Caco-2 (cell line): ENCODE data around the gene CYP51A1. TPM values are rescaled to one million over a fixed set of nuclear protein-coding genes. Genes with fewer than 3 reads are reported as not detected.

Experiments
- BruUV-seq: library from RNA; stranded (reverse); fragments of 400-500 nt; replicated peaks from 2 replicates; lab custom pipeline; 2021; lab: Mats Ljungman, UMichigan
- CTCF ChIA-PET: fragments of 300-600 bp; sonication (Branson Sonifier 250); formaldehyde crosslinking; loops from one replicate; lab custom pipeline; 2022; ENCODE audit warnings: antibody characterized with exemption; lab: Charles Lee
- POLR2A ChIA-PET: fragments of 300-600 bp; sonication (Branson Sonifier 250); formaldehyde crosslinking; loops from one replicate; lab custom pipeline; 2022; ENCODE audit warnings: antibody characterized with exemption; lab: Charles Lee
- DNase-seq, 2 experiments: peaks; one replicate each; pipeline versions ENCODE4 v3.0.0 to v3.0.0-alpha.2; 2020 to 2022
- H3K27me3 ChIP-seq: replicated peaks from 2 replicates; pipeline ENCODE4 v1.6.0; 2011; ENCODE audit warnings: low read length; ENCODE audit not compliant: control insufficient read depth, insufficient read depth
- H3K36me3 ChIP-seq: 2 replicates; pipeline ENCODE4 v1.5.1; 2011; ENCODE audit warnings: low read length; ENCODE audit not compliant: control insufficient read depth, insufficient read depth
- H3K4me1 ChIP-seq: fragments of 250-450 bp; sonication (Bioruptor Pico); 2 replicates; pipeline ENCODE4 v1.5.1; 2020; ENCODE audit warnings: mild to moderate bottlenecking
- H3K4me3 ChIP-seq: 2 replicates; pipeline ENCODE4 v1.5.1; 2011; ENCODE audit warnings: low read depth, mild to moderate bottlenecking, control low read depth, low read length
- H3K9me3 ChIP-seq: fragments of 250-450 bp; sonication (Bioruptor Pico); 2 replicates; pipeline ENCODE4 v1.5.1; 2020; ENCODE audit warnings: mild to moderate bottlenecking, moderate library complexity
- H3K27ac Mint-ChIP-seq: one replicate; pipeline ENCODE4 v1.8.0; 2022; ENCODE audit warnings: mixed read lengths; ENCODE audit not compliant: unreplicated experiment
- H3K27me3 Mint-ChIP-seq: one replicate; pipeline ENCODE4 v1.8.0; 2022; ENCODE audit warnings: mixed read lengths; ENCODE audit not compliant: insufficient read depth, unreplicated experiment
- H3K36me3 Mint-ChIP-seq: one replicate; pipeline ENCODE4 v1.8.0; 2022; ENCODE audit warnings: mild to moderate bottlenecking, mixed read lengths; ENCODE audit not compliant: insufficient read depth, unreplicated experiment
- H3K4me1 Mint-ChIP-seq: one replicate; pipeline ENCODE4 v1.8.0; 2022; ENCODE audit warnings: low read depth, mixed read lengths; ENCODE audit not compliant: unreplicated experiment
- H3K4me3 Mint-ChIP-seq: one replicate; pipeline ENCODE4 v1.8.0; 2022; ENCODE audit warnings: mild to moderate bottlenecking, moderate library complexity, mixed read lengths; ENCODE audit not compliant: unreplicated experiment
- H3K9me3 Mint-ChIP-seq: one replicate; pipeline ENCODE4 v1.8.0; 2022; ENCODE audit warnings: mixed read lengths; ENCODE audit not compliant: unreplicated experiment
- CTCF ChIP-seq, 2 experiments: fragments of 200-600 bp in 1 of 2; IDR thresholded peaks; 1 replicate in 1 of 2; 2 replicates in 1 of 2; pipeline versions ENCODE4 v1.5.1 to v1.8.0; 2011 to 2022; ENCODE audit warnings: antibody characterized with exemption in 1 of 2, control low read depth in 1 of 2, inconsistent platforms in 1 of 2, low read depth in 1 of 2, low read length in 1 of 2, mild to moderate bottlenecking in 1 of 2, moderate library complexity in 1 of 2; ENCODE audit not compliant: insufficient read depth in 1 of 2, severe bottlenecking in 1 of 2, unreplicated experiment in 1 of 2
- intact Hi-C: fragments of 100-400 bp; cut with micrococcal nuclease; formaldehyde crosslinking; loops from one replicate; pipeline ENCODE4 v1.10.0; 2022; ENCODE audit not compliant: unreplicated experiment
- total RNA-seq: library from RNA; stranded (reverse); gene quantifications from 2 replicates; pipeline ENCODE4 v1.2.3, GENCODE V29; 2022

CYP51A1 gene
- total RNA-seq, 1 experiment from 2014 or later = 153 TPM

DNA sequence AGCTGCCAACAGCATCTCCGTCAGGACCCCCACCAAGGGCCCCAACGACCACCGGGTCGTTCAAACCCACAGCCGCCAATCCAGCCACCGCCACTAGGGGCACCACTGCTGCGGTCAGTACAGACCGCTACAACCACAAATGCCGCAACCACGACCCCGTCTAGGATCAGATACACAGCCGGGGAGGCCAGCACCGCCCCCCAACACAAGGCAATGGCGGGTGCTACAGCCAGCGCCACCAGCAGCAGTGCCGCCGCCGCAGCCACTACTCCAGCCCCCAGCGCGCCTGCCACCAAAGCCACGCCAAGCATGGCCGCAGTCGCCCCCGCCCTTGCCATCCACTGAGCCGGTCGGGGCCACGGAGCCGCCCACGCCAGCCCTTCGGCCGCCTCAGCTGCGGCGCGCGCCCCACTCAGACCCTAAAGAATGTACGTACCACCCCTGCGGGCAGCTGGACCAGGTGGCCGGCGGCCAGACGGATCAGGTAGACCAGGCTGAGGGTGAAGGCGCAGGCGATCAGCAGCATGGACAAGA, 473 bp downstream of the CYP51A1 start:
- H3K27me3 ChIP-seq = no peaks in the 10 kb centered on the region
- no peaks in the 10 kb centered on the region for H3K9me3 Mint-ChIP-seq
- peaks cover 18% of the 10 kb centered on the region for H3K4me1 Mint-ChIP-seq
- intact Hi-C loops = loop anchor here (1.0 to 2.0 kb wide), 5 partner anchors 57 to 313 kb away; partner anchors contain the start of genes AKAP9, ANKIB1, GATAD1 and KRIT1
- peaks cover 9% of the 10 kb centered on the region; the same call in 1 of the 2 replicates for H3K4me1 ChIP-seq
- POLR2A ChIA-PET = interaction anchor here (0.6 to 1.1 kb wide), 2 partner anchors 112 to 113 kb away, joined by 3 to 4 read pairs; partner anchors contain the start of genes ANKIB1 and KRIT1
- H3K9me3 ChIP-seq = no peaks in the 10 kb centered on the region
- peaks cover 41% of the 10 kb centered on the region for H3K36me3 Mint-ChIP-seq
- no TSS peak for BruUV-seq
- peak; percentile 81 to 83 for DNase-seq
- peak; percentile 86 to 88 for TF ChIP-seq CTCF (IDR thresholded peaks at IDR 0.05; ENCODE audit: insufficient read depth in 1 of 2, low read depth in 1 of 2, low read length in 1 of 2, severe bottlenecking in 1 of 2, unreplicated experiment in 1 of 2)
- CTCF ChIA-PET = interaction anchor here (1.2 kb wide), 1 partner anchor 292 kb away, joined by 4 read pairs; no protein-coding TSS in a partner anchor
- H3K4me3 ChIP-seq = peak overlapping the region; percentile 99
- H3K36me3 ChIP-seq = no peaks in the 10 kb centered on the region; the same call in none of the 2 replicates
- H3K4me3 Mint-ChIP-seq = peak overlapping the region; percentile 95
- H3K27me3 Mint-ChIP-seq = no peaks in the 10 kb centered on the region
- H3K27ac Mint-ChIP-seq = peak overlapping the region; percentile 98

DNA sequence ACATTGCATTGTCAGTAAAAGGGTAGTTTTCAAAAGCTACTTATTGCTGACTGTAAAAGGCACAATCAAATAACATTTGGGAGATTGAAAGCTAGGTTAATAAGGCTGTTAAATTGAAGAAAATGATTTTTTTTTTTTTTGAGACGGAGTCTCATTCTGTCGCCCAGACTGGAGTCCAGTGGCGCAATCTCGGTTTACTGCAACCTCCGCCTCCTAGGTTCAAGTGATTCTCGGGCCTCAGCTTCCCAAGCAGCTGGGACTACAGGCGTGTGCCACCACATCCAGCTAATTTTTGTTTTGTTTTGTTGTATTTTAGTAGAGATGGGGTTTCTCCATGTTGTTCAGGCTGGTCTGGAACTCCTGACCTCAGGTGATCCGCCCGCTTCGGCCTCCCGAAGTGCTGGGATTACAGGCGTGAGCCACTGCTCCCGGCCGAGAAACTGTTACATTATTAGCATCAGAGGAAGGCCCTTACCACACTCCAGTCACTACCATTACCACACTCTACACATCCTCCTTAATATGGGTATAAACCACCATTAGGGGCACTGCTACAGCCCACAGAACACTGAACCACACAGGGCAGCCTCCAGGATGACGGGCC, 1.0 kb downstream of the CYP51A1 start:
- Histone ChIP-seq H3K4me1 (peaks cover 9% of the 10 kb centered on the region; the same call in 1 of the 2 replicates), H3K27me3 (no peaks in the 10 kb centered on the region), H3K9me3 (no peaks in the 10 kb centered on the region), H3K36me3 (no peaks in the 10 kb centered on the region; the same call in none of the 2 replicates), H3K4me3 (peak overlapping the region; percentile 99)
- H3K27ac Mint-ChIP-seq = peak overlapping the region; percentile 98
- H3K4me3 Mint-ChIP-seq = peak overlapping the region; percentile 95
- no peak for DNase-seq
- no peak for TF ChIP-seq CTCF (IDR thresholded peaks at IDR 0.05; ENCODE audit: insufficient read depth in 1 of 2, low read depth in 1 of 2, low read length in 1 of 2, severe bottlenecking in 1 of 2, unreplicated experiment in 1 of 2)
- no peaks in the 10 kb centered on the region for H3K27me3 Mint-ChIP-seq
- peaks cover 18% of the 10 kb centered on the region for H3K4me1 Mint-ChIP-seq
- intact Hi-C loops = loop anchor here (1.0 kb wide), 1 partner anchor 193 kb away; the partner anchor contains the start of gene AKAP9
- ChIA-PET POLR2A (interaction anchor here (0.6 to 1.2 kb wide), 4 partner anchors 14 to 113 kb away, joined by 3 to 4 read pairs (median 3); no protein-coding TSS in a partner anchor), CTCF (interaction anchor here (0.7 to 1.4 kb wide), 2 partner anchors 314 to 334 kb away, joined by 3 to 4 read pairs; partner anchors contain the start of gene GATAD1)
- H3K9me3 Mint-ChIP-seq = no peaks in the 10 kb centered on the region
- BruUV-seq = no TSS peak
- H3K36me3 Mint-ChIP-seq = peaks cover 47% of the 10 kb centered on the region

GRCh38 chr7:92131764-92132330, 2.4 kb downstream of the CYP51A1 start:
- no peaks in the 10 kb centered on the region for H3K27me3 ChIP-seq
- Mint-ChIP-seq H3K9me3 (no peaks in the 10 kb centered on the region), H3K27ac (no peak overlapping the region), H3K36me3 (peaks cover 56% of the 10 kb centered on the region), H3K27me3 (no peaks in the 10 kb centered on the region), H3K4me1 (peaks cover 18% of the 10 kb centered on the region), H3K4me3 (no peak overlapping the region)
- H3K9me3 ChIP-seq = no peaks in the 10 kb centered on the region
- H3K4me3 ChIP-seq = no peak overlapping the region
- BruUV-seq = no TSS peak
- ChIA-PET POLR2A (no interaction called here), CTCF (interaction anchor here (1.4 kb wide), 1 partner anchor 316 kb away, joined by 4 read pairs; the partner anchor contains the start of gene GATAD1)
- no peaks in the 10 kb centered on the region; the same call in none of the 2 replicates for H3K36me3 ChIP-seq
- no peak for DNase-seq
- H3K4me1 ChIP-seq = peaks cover 9% of the 10 kb centered on the region; the same call in 1 of the 2 replicates
- intact Hi-C loops = no loop called here
- TF ChIP-seq CTCF (IDR thresholded peaks at IDR 0.05; ENCODE audit: insufficient read depth in 1 of 2, low read depth in 1 of 2, low read length in 1 of 2, severe bottlenecking in 1 of 2, unreplicated experiment in 1 of 2) = no peak
